Psoas muscle (tissue), 8 donors: ENCODE measurements around the gene STYXL2. TPM values are rescaled to one million over a fixed set of nuclear protein-coding genes. Genes with fewer than 3 reads are reported as not detected.

Experiments used
- ATAC-seq, 4 donors: fragments of 200-7000 bp; cut with Tn5 transposase; one replicate each; pipeline ENCODE4 v1.9.1; 2020; ENCODE audit warnings: moderate library complexity in 3 of 4, mild to moderate bottlenecking in 2 of 4
- DNase-seq, 2 donors: peaks; one replicate each; pipeline ENCODE4 v3.0.0-alpha.2; 2020
- H3K27ac ChIP-seq: fragments of 200-600 bp; one replicate; pipeline ENCODE4 v1.8.0; 2022
- H3K27me3 ChIP-seq, 3 donors: fragments of 200-600 bp in 1 of 3; one replicate each; pipeline versions ENCODE4 v1.6.1 to v1.8.0; 2013 to 2022; ENCODE audit warnings: low read length in 2 of 3, mild to moderate bottlenecking in 2 of 3, moderate library complexity in 1 of 3; ENCODE audit not compliant: insufficient read depth in 3 of 3
- H3K36me3 ChIP-seq, 2 donors: fragments of 200-600 bp in 1 of 2; one replicate each; pipeline versions ENCODE4 v1.6.1 to v1.8.0; 2013 to 2022; ENCODE audit warnings: low read depth in 1 of 2, mild to moderate bottlenecking in 1 of 2, moderate library complexity in 1 of 2; ENCODE audit not compliant: insufficient read depth in 1 of 2
- H3K4me1 ChIP-seq: fragments of 200-600 bp; one replicate; pipeline ENCODE4 v1.8.0; 2022
- H3K4me3 ChIP-seq: fragments of 200-600 bp; one replicate; pipeline ENCODE4 v1.8.0; 2022; ENCODE audit warnings: mild to moderate bottlenecking
- H3K9me3 ChIP-seq: fragments of 200-600 bp; one replicate; pipeline ENCODE4 v1.8.0; 2022
- CTCF ChIP-seq: fragments of 200-600 bp; IDR thresholded peaks from one replicate; pipeline ENCODE4 v1.8.0; 2022; ENCODE audit warnings: antibody characterized with exemption
- WGBS, 3 donors: extraction: QIAGEN DNeasy Blood & Tissue Kit; methylation state at CpG; one replicate each; pipeline versions ENCODE4 v1.1.6 to v1.1.7; 2013; 5-methylcytosine and 5-hydroxymethylcytosine counted together
- intact Hi-C, 2 donors: fragments of 100-400 bp; cut with DNase I; formaldehyde crosslinking; loops; one replicate each; pipeline versions ENCODE4 v1.11.0 to v1.14.2; 2022
- polyA plus RNA-seq, 3 donors: library from polyadenylated mRNA; stranded (reverse); fragments of 200-250 nt; gene quantifications; one replicate each; pipeline ENCODE4 v1.2.3, GENCODE V29; 2013
- total RNA-seq, 4 donors: library from RNA; stranded (reverse); fragmentation: NEBNext Ultra II Directional in 2 of 4; extraction: Animal tissue kit (Norgen Biotek cat#: 25700) in 2 of 4; gene quantifications; one replicate each; pipeline versions ENCODE4 v1.2.1 to v1.2.4, GENCODE V29; 2021 to 2023
- donor health status: healthy with polysubstance abuse.
- donor health status: DM: no; HTN: no; CAD: no; lungs with moderate emphysema.
- donor health status: Bipolar disorder and iron deficiency.
- donor health status: healthy.
- donor health status: DM: yes; HTN: yes; CAD: no.
- donor health status: DM: no; HTN: no; CAD: no.
- donor health status: DM: no; HTN: no; CAD: no.
- donor health status: DM: yes; HTN: yes; CAD: no.

STYXL2 gene
- total and polyA plus RNA-seq, 7 donors, result 15.2 to 205 (median 134) TPM

GRCh38 chr1:167105271-167106118 lies 11.6 kb downstream of the STYXL2 start:
- Histone ChIP-seq H3K4me3 (peak overlapping the region; percentile 53), H3K36me3 (peaks cover 0 to 27% of the 10 kb centered on the region in 2 donors), H3K4me1 (peaks cover 82% of the 10 kb centered on the region), H3K27me3 (no peaks in the 10 kb centered on the region), H3K9me3 (no peaks in the 10 kb centered on the region), H3K27ac (peak overlapping the region; percentile 96)
- DNase-seq (no peak), ATAC-seq (peak; percentile 84 to 88 (median 86))
- no peak for TF ChIP-seq CTCF
- WGBS, 3 donors, result 15 to 23% (median 15%) methylated on average over 12 of the region's 12 CpGs
- intact Hi-C loops, result no loop called here

- intact Hi-C loops, result no loop called here
- TF ChIP-seq CTCF, result no peak
- peak overlapping the region; percentile 53 for H3K4me3 ChIP-seq
- H3K9me3 ChIP-seq, result no peaks in the 10 kb centered on the region
- 51 to 58% (median 52%) methylated on average over 4 of the region's 4 CpGs for WGBS, 3 donors
- peaks cover 0 to 21% of the 10 kb centered on the region in 2 donors for H3K36me3 ChIP-seq
- DNase-seq (no peak), ATAC-seq (no peak)
- peak overlapping the region; percentile 96 for H3K27ac ChIP-seq
- peaks cover 83% of the 10 kb centered on the region for H3K4me1 ChIP-seq
- no peaks in the 10 kb centered on the region for H3K27me3 ChIP-seq
Observed at GRCh38 chr1:167106119-167106461, 12.2 kb downstream of the STYXL2 start.

- Histone ChIP-seq H3K4me3 (no peak overlapping the region), H3K4me1 (peaks cover 70% of the 10 kb centered on the region), H3K27ac (peak overlapping the region; percentile 96), H3K27me3 (no peaks in the 10 kb centered on the region), H3K36me3 (peaks cover 0 to 12% of the 10 kb centered on the region in 2 donors), H3K9me3 (no peaks in the 10 kb centered on the region)
- TF ChIP-seq CTCF, result no peak
- intact Hi-C loops, result no loop called here
- ATAC-seq (peak in 2 of 4 donors; percentile 37 to 48), DNase-seq (no peak)
Observed at GRCh38 chr1:167107456-167107855, 13.6 kb downstream of the STYXL2 start.

GRCh38 chr1:167109125-167109524 lies 15.2 kb downstream of the STYXL2 start:
- Histone ChIP-seq H3K27ac (peak overlapping the region; percentile 96), H3K4me3 (no peak overlapping the region), H3K9me3 (no peaks in the 10 kb centered on the region), H3K4me1 (peaks cover 58% of the 10 kb centered on the region), H3K27me3 (no peaks in the 10 kb centered on the region), H3K36me3 (peaks cover 0 to 22% of the 10 kb centered on the region in 2 donors)
- ATAC-seq (peak; percentile 47 to 77 (median 65)), DNase-seq (no peak)
- intact Hi-C loops, result no loop called here
- WGBS, 3 donors, result 18 to 35% (median 31%) methylated on average over 1 to 2 of the region's 2 CpGs
- TF ChIP-seq CTCF, result no peak

- Histone ChIP-seq H3K27ac (no peak overlapping the region), H3K36me3 (peaks cover 0 to 35% of the 10 kb centered on the region in 2 donors), H3K27me3 (no peaks in the 10 kb centered on the region), H3K4me1 (peaks cover 59% of the 10 kb centered on the region), H3K4me3 (no peak overlapping the region), H3K9me3 (no peaks in the 10 kb centered on the region)
- intact Hi-C loops, result no loop called here
- DNase-seq, result no peak
- TF ChIP-seq CTCF, result no peak
- WGBS, 3 donors, result 84 to 89% (median 87%) methylated on average over 3 of the region's 3 CpGs
- ATAC-seq, result no peak
Observed at GRCh38 chr1:167110586-167110985, 16.7 kb downstream of the STYXL2 start.
